H1 (cell line): ENCODE data around the gene C3orf20. TPM values are rescaled to one million over a fixed set of nuclear protein-coding genes. Genes with fewer than 3 reads are reported as not detected.

Source experiments
- ATF3 ChIP-seq: IDR thresholded peaks from 2 replicates; pipeline ENCODE4 v1.6.1; 2011; ENCODE audit warnings: low read depth, mild to moderate bottlenecking, low read length; ENCODE audit not compliant: insufficient read depth
- CHD2 ChIP-seq: IDR thresholded peaks from 2 replicates; pipeline ENCODE4 v1.6.1; 2012; ENCODE audit warnings: low read length, improper control_type of control experiment
- EP300 ChIP-seq, 2 experiments: IDR thresholded peaks; 1 replicate in 1 of 2; 2 replicates in 1 of 2; pipeline ENCODE4 v1.6.1; 2011 to 2012; ENCODE audit warnings: low read depth in 2 of 2, low read length in 2 of 2, mild to moderate bottlenecking in 2 of 2, borderline replicate concordance in 1 of 2, inconsistent platforms in 1 of 2, moderate library complexity in 1 of 2
- PHF8 ChIP-seq: fragments of 200-600 bp; sonication (generic); conservative IDR thresholded peaks from 2 replicates; pipeline ENCODE4 v1.7.1; 2012; ENCODE audit warnings: low read depth, mild to moderate bottlenecking, inconsistent platforms, low read length, moderate library complexity
- SP2 ChIP-seq: IDR thresholded peaks from 2 replicates; pipeline ENCODE4 v1.6.1; 2012; ENCODE audit warnings: mild to moderate bottlenecking, low read length, inconsistent platforms
- polyA plus RNA-seq, 7 experiments: library from polyadenylated mRNA; depleted of rRNA in 3 of 7; stranded (reverse) in 5 of 7; unstranded in 2 of 7; fragments of >200 nt in 5 of 7; fragments of 200-250 nt in 2 of 7; gene quantifications; 1 replicate in 5 of 7; 2 replicates in 1 of 7; 4 replicates in 1 of 7; pipeline versions ENCODE4 v1.2.1 to v1.2.3, GENCODE V29; 2011 to 2013; ENCODE audit warnings: missing spikeins in 2 of 7, mixed read lengths in 2 of 7
- total RNA-seq: library from RNA; stranded (reverse); fragmentation: NEBNext Ultra II Directional; extraction: Animal tissue kit (Norgen Biotek cat#: 25700); gene quantifications from 2 replicates; pipeline ENCODE4 v1.2.1, GENCODE V29; 2021

The C3orf20 gene
- total and polyA plus RNA-seq, 2 of the 8 experiments (the other 6 are each of a cell fraction or from before 2014, with no cell fraction given), result not detected

DNA sequence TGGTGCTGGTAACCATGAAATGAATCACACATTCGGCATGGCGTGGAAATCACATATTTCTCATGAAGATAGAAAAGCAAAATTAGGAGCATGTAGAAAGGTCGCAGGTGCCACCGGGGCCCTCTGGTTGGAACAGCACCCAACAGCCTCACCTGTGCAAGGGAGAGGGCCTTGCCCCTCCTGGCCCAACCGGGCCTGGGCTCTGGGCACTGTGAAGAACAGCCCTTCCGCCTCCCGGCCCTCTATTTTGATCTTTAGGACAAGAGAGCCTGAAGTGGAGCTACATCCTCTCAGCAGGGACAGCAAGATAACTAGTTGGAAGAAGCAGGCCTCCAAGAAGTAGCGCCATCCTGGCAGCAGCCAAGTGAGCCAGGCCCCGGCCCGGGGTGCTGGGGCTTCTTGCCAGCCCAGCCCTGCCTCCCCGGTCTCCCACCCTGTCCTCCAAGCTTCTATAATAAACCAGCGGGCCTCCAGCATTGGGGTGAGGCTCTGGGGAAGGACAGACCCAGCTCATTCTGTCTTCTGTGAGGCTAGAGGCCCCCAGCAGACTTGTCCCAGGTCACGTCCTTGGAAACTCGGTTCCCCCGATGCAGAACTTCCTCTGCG lies 97.7 kb downstream of the C3orf20 start (continued):
- no peak for TF ChIP-seq ATF3
- TF ChIP-seq EP300 (IDR thresholded peaks at IDR 0.05; ENCODE audit: borderline replicate concordance in 1 of 2, low read depth in 2 of 2, low read length in 2 of 2), result no peak
- no peak for TF ChIP-seq PHF8
- no peak for TF ChIP-seq CHD2
- no peak for TF ChIP-seq SP2
